ENCODE measurements around the gene ENDOD1. TPM values are rescaled to one million over a fixed set of nuclear protein-coding genes. Genes with fewer than 3 reads are reported as not detected.

The ENDOD1 gene
- total and polyA plus RNA-seq, 2 experiments from 2014 or later: 0.76 to 4.0 TPM

GRCh38 chr11:95068549-95068948, 21.1 kb upstream of the ENDOD1 start:
- peak overlapping the region; percentile 94 for H3K4me3 Mint-ChIP-seq
- Histone ChIP-seq H3K27me3 (ENCODE audit: insufficient read depth) (no peaks in the 10 kb centered on the region), H4K20me1 (replicated peaks; ENCODE audit: insufficient read depth) (no peaks in the 10 kb centered on the region), H3K36me3 (ENCODE audit: insufficient read depth) (no peaks in the 10 kb centered on the region), H2AFZ (no peak overlapping the region), H3K4me2 (peak overlapping the region; percentile 87), H3F3A (replicated peaks; ENCODE audit: low read depth) (peaks cover 6% of the 10 kb centered on the region), H3K4me3 (peak overlapping the region; percentile 86), H3K9me2 (ENCODE audit: insufficient read depth) (0 out of 2 replicates have a peak, but pooled peaks cover 3% of the 10 kb centered on the region), H3K79me2 (replicated peaks; ENCODE audit: insufficient read depth) (peaks cover 8% of the 10 kb centered on the region; the same call in 1 of the 2 replicates), H3K4me1 (ENCODE audit: insufficient read depth) (peaks cover 10% of the 10 kb centered on the region), H3K27ac (ENCODE audit: low read depth) (no peak overlapping the region)
- H3K36me3 Mint-ChIP-seq (ENCODE audit: low read depth): peaks cover 9% of the 10 kb centered on the region; the same call in 1 of the 3 replicates
- H3K27me3 Mint-ChIP-seq (ENCODE audit: insufficient read depth, low read depth, poor library complexity): peaks cover 13% of the 10 kb centered on the region
- DNase-seq (ENCODE audit: low spot score) (peak; percentile 53), ATAC-seq (peak; percentile 21)
- no peak overlapping the region for H3K27ac Mint-ChIP-seq
- no peak for TF ChIP-seq REST (IDR thresholded peaks at IDR 0.05; ENCODE audit: unreplicated experiment)
- no peak for TF ChIP-seq NANOG (IDR thresholded peaks at IDR 0.05; ENCODE audit: borderline replicate concordance)
- TF ChIP-seq POLR2AphosphoS5 (IDR thresholded peaks at IDR 0.05; ENCODE audit: low read depth): no peak
- TF ChIP-seq ZNF114 (CRISPR knock-in tag; IDR thresholded peaks at IDR 0.05): no peak
- no peak for TF ChIP-seq ZNF331 (CRISPR knock-in tag; IDR thresholded peaks at IDR 0.05; ENCODE audit: low read depth)
- TF ChIP-seq CREB1 (CRISPR knock-in tag; IDR thresholded peaks at IDR 0.05; ENCODE audit: low read depth): no peak
- TF ChIP-seq ETS1 (IDR thresholded peaks at IDR 0.05): no peak
- TF ChIP-seq CTCF (conservative IDR thresholded peaks at IDR 0.05; ENCODE audit: low read depth in 2 of 2): no peak
- TF ChIP-seq STAT1 (IDR thresholded peaks at IDR 0.05; ENCODE audit: unreplicated experiment): no peak
- TF ChIP-seq JUNB (IDR thresholded peaks at IDR 0.05; ENCODE audit: unreplicated experiment): no peak
- no peaks in the 10 kb centered on the region; the same call in 2 of the 3 replicates for H3K9me3 Mint-ChIP-seq
- H3K4me1 Mint-ChIP-seq: peaks cover 11% of the 10 kb centered on the region
